M059J (cell line): ENCODE measurements around the gene NAA10. TPM values are rescaled to one million over a fixed set of nuclear protein-coding genes. Genes with fewer than 3 reads are reported as not detected.

Experiments
- DNase-seq: peaks from one replicate; pipeline ENCODE4 v3.0.0-alpha.2; 2012; ENCODE audit warnings: low read depth
- total RNA-seq: library from RNA; depleted of rRNA; stranded (reverse); fragments of >200 nt; shearing (Covaris generic); gene quantifications from 2 replicates; pipeline ENCODE4 v1.2.3, GENCODE V29; 2014

The NAA10 gene
- total RNA-seq, 1 experiment from 2014 or later, result 285 TPM

DNA sequence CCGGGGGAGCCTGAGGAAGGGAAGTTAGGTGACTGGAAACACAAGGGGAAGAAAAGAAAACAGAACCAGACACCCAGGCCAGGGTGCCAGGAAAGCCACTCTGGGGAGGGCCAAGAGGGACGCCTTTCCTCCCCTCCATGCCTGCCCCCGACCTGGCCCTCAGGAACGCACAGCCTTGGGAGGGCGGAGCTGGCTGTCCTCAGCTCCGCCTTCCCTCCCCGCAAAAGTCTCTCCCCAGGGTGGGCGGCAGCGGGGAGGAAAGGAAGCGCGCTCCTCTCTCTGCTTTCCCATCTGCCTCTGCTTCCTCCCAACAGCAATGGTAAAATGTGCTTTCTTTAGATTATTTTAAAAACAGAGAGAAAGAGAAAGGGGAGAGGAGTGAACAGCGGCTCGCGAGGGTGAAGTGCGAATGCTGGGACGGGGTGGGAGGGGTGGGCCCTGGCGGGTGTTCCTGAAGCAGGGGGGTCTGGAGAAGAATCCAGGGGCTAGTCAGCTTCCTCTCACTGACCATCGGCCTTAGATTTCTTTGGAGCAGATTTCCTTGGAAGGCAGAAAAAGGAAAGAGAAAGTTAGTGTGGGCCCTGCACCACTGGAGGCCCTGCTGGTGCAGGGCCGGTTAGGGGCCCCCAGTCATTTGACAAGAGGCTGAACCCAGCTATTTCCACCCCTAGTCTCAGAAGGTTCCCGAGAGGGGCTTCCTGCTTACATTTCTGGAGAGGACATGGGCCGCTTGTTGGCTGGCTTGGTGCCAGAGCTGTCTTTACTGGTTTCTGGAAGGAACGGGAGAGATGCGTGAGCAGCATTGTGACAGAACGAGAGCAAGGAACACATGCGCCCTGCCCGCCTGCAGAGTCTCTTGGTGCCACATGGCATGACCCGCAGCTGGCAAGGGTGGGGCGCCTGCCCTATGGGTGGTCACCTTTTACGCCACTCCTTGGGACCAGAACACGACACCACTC, 14.3 kb upstream of the NAA10 start:
- no peak for DNase-seq

DNA sequence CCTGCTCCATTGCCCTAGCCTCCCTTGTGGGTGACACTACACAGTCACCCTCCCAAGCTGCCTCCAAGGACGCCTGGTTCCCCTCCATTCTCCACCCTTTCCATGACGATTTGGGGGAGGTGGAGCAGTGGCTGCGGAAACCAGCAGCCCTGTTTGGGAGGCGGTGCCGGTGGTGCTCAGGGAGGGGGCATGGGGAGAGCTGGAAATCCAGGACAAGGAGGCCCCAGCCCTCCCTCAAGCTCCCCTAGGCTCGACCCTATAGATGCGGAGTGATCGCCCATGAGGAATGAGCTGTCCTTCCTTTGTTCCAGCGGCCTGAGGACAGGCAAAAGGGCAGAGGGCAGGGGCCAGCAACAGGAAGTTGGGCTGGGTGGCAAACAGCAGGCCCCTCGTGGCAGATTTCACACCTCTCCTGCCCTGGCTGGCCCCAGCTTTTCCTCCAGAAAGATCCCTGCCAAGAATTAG, 13.2 kb upstream of the NAA10 start:
- no peak for DNase-seq

- peak; percentile 81 for DNase-seq
Observed at GRCh38 chrX:153947009-153947769, 12.4 kb upstream of the NAA10 start.

- peak; percentile 61 for DNase-seq
Observed at GRCh38 chrX:153945956-153946943, 11.4 kb upstream of the NAA10 start.

DNA sequence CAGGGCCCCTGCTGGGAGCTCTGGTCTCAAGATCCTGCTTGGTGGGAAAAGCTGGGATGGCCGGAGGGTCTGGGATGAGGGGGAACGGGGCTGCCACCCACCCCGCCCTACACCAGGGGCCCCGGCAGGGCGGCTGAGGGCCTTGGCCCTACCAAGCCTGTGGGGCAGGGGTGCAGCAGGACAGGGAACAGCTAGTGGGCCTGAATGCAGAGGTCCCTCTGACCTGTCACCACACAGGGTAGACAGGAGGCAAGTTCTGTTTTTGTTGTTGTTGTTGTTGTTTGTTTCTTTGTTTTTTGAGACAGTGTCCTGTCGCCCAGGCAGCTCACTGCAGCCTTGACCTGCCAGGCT, 9.9 kb upstream of the NAA10 start:
- no peak for DNase-seq

- no peak for DNase-seq
Observed at GRCh38 chrX:153944140-153944799, 9.4 kb upstream of the NAA10 start, which contains the start of gene RENBP. RENBP (minus strand) TSS chrX:153944643; CDS start chrX:153944610, 33 bp downstream.

GRCh38 chrX:153941336-153942252, 6.8 kb upstream of the NAA10 start:
- no peak for DNase-seq

DNA sequence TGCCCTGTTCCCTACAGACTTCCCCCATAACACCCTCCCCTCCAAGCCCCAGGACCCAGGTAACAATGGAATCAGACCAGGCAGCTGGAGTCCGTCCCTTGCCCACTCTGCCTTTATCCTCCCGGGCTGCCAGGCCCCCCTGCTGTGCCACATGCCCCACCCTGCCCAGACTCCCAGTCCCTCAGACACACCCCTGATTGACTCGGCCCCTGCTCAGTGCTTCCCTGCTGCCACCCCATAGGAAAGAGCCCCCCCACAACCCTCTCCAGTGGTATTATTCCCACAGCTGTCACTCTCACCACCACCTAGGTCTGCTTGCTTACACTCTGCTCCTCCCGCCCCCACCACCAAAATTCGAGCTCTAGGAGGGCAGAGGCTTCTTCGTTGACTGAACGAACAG, 4.7 kb upstream of the NAA10 start:
- DNase-seq, result no peak

- no peak for DNase-seq
Observed at GRCh38 chrX:153938226-153938786, 3.5 kb upstream of the NAA10 start.

DNA sequence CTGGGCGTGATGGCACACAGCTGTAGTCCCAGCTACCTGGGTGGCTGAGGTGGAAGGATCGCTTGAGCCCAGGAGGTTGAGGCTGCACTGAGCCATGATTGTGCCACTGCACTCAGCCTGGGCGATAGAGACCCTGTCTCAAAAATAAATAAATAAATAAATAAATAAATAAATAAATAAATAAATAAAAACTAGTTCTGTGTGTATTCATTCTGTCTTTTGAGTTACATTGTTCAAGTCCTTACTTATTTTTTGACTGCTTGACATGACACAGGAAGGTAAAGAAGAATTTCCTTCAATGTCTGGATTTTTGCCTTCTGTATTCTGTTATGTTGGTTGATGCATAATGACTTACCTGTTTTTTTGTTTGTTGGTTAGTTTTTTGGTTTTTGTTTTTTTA, 2.2 kb upstream of the NAA10 start:
- no peak for DNase-seq

- DNase-seq, result no peak
Observed at GRCh38 chrX:153935326-153935851, 552 bp upstream of the NAA10 start.

- DNase-seq, result no peak
Observed at GRCh38 chrX:153934148-153934761, 582 bp downstream of the NAA10 start.

- peak; percentile 67 for DNase-seq
Observed at GRCh38 chrX:153933748-153934147, 1.1 kb downstream of the NAA10 start.

GRCh38 chrX:153932220-153932915, 2.5 kb downstream of the NAA10 start:
- no peak for DNase-seq

- no peak for DNase-seq
Observed at GRCh38 chrX:153931748-153932147, 3.1 kb downstream of the NAA10 start.

DNA sequence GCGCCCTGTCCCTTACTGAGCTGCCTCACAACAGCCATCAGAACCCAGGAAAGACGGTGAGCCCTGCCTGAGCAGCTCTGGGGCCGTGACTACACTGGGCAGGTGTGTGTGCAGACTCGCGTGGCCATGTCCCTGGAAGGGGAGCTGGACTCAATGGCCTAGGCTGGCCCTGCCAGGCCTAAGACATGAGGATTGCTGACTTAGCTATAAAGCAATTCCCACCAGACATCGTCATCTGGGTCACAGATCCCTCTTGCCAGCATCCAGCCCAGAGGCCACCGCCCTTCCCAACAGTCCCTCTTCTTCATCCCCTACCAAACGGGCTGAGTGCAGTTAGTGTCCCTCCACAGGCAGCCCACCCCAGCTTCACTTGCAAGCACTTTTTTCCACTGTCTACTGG, 3.7 kb downstream of the NAA10 start:
- DNase-seq, result no peak

DNA sequence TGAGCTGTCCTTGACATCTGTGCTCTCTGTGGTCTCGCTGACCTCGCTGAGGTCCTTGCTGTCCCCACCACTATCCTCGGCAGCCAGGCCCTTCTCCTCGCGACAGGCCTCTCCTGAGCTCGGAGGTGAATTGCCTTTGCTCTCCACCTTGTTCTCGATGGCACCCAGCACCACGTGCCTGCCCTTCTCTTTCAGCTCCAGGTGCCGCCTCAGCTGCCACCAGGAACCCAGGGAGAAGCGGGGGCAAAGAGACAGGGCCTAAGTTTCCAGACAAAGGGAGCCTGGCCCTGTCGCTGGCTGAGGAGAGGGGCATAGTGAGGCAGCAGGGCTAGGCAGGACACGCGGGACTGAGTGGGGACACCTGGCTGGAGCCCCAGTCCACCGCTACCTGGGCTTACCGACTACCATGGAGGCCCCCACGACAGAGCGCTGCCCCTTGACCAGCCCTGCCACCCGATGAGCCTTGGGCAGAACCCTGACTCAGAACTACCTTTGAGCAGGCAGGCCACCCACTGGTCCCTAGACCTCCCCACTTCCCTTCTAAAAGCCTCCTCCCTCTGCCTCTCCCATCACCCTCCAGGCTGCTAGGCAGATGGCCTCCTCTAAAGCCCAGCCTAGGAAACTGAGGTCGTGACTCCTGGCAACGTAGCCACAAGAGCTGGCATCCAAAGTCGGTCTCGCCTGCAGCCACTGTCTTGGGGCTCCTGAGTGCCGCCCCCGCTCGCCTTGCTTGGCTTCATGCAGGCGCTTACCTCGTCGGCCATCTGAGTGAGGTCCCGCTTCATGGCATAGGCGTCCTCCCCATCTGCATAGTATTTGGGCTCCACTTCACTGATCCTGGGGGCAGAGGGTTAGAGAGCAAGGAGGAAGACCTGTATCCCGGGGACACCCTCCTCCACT, 4.6 kb downstream of the NAA10 start:
- DNase-seq, result no peak
